GM12875 (cell line): ENCODE results near the gene SLC6A13.
"Not testable (repeated sequence)": the region's sequence is repeated elsewhere in the genome, so short reads cannot be mapped to it uniquely, and the experiment has no call there.

Source experiments
- H3K4me3 ChIP-seq: one replicate; pipeline ENCODE4 v1.5.1; 2011; ENCODE audit warnings: low read depth, low read length, control low read depth
- CTCF ChIP-seq: IDR thresholded peaks from 2 replicates; pipeline ENCODE4 v1.5.1; 2011; ENCODE audit warnings: low read depth, mild to moderate bottlenecking, control low read depth, inconsistent platforms, low read length, moderate library complexity, borderline replicate concordance; ENCODE audit not compliant: insufficient read depth

Gene SLC6A13

GRCh38 chr12:220491-220890 is 42.1 kb downstream of the SLC6A13 start:
- no peak for TF ChIP-seq CTCF
- no peak overlapping the region for H3K4me3 ChIP-seq

DNA sequence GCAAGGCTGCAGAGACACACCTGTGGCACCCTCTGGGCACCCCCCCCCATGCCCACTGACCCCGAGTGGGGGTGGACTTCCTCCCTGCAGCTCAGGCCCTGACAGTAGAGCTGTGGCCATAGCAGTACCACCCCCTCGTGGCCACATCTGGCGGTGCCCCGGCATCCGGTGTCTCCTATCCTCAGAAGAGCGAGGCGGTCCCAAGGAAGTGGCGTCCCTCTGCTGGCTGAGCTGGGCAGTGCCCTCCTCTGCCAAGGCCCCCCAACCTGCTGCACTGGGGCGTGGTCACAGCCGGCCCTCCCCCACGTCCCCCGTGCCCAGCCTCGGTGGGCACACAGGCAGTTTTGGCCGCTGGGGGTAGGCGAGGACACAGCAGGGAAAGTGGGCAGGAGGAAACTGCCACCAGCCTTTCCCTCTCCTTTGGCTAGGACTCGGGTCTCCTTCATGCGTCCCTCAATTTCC is 42.7 kb downstream of the SLC6A13 start:
- no peak overlapping the region for H3K4me3 ChIP-seq
- peak; percentile 90 for TF ChIP-seq CTCF

- no peak overlapping the region for H3K4me3 ChIP-seq
- TF ChIP-seq CTCF, result no peak
Observed at GRCh38 chr12:218728-219590, 43.7 kb downstream of the SLC6A13 start.

- TF ChIP-seq CTCF, result no peak
- no peak overlapping the region for H3K4me3 ChIP-seq
Observed at GRCh38 chr12:218221-218620, 44.4 kb downstream of the SLC6A13 start.

GRCh38 chr12:217029-217428 is 45.6 kb downstream of the SLC6A13 start:
- not testable (repeated sequence) for H3K4me3 ChIP-seq

- no peak for TF ChIP-seq CTCF
- no peak overlapping the region for H3K4me3 ChIP-seq
Observed at GRCh38 chr12:215116-215515, 47.5 kb downstream of the SLC6A13 start.

DNA sequence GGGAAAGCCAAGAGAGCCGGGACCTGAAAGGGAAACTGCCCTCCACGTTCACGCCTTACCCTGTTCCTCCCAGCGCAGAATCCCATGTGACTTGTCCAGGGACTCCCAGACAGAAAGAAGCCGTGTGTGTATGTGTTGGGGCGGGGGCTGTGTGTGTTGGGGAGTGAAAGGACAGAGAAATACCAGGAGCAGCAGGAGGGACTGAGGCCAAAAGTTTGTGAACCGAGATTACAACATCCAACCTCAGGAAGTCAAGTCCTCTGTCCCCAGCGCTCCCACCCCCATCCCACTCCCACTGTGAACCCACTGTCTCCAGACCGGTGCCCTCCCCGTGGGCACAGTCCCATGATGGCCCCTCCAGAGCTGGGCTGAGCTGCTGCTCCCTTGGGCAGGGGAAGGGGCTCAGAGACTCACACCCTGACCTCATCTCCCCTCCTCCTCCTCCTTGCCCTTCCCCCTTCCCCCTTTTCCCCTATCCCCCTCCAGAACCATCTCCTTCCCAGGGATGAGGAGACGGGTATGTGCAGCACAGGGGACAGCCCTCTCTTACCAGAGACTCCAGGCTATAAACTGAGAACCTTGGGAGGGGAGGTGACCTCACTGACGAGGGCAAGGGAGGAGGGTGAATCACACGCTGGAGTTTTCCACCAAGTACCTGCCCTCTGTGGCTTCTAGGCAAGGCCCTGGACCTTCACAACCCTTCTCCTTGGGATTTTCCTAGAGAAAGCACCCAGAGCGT is 48.5 kb downstream of the SLC6A13 start, which contains the start of gene SLC6A12:
TSS of gene SLC6A12 (minus strand) at position 155 of the 739 bp plus-strand sequence. CDS start 4,171 bp downstream, outside the sequence.
- no peak within 1 kb of the TSS for H3K4me3 ChIP-seq
- TF ChIP-seq CTCF, result no peak
